Measurements from ENCODE around the gene CDH4. TPM values are rescaled to one million over a fixed set of nuclear protein-coding genes. Genes with fewer than 3 reads are reported as not detected.

Gene CDH4
- total and polyA plus RNA-seq, 2 of the 13 experiments (the other 11 are each of a cell fraction or from before 2014, with no cell fraction given) = not detected

DNA sequence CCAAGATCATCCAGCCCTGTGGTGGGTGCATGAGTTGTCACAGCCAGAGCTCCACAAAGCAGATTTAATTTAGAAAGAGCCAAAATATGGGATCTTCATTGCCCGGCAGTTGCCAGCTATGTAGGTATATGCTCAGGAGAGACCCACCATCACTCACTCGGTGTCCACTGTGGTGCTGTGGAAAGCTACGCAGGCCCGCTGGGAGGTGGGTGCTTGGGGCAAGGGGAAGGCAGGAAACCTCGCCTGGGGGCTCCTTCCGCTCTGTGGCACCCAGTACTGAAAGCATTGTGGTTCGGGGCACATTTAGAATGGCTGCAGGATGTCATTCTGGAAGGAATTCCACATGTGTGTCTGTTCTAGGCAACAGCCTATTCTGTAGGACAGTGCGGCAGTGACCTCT, 553.7 kb downstream of the CDH4 start:
- ChIA-PET POLR2A (no interaction called here), CTCF (ENCODE audit: low intra/inter-chr PET ratio, low total read pairs) (no interaction called here)
- 28% methylated on average over 8 of the region's 8 CpGs for WGBS (ENCODE audit: low lambda C conversion rate)
- no TSS peak for BruUV-seq (replicated peaks)
- Histone ChIP-seq H3K9ac (ENCODE audit: insufficient read depth, low read depth, low read length) (no peak overlapping the region), H3K9me3 (ENCODE audit: low read length) (no peaks in the 10 kb centered on the region), H3K27me3 (ENCODE audit: control insufficient read depth in 1 of 2, insufficient read depth in 2 of 2, low read length in 2 of 2) (peaks cover 47 to 99% of the 10 kb centered on the region in 2 experiments), H3K4me1 (ENCODE audit: insufficient read depth, low read length) (no peaks in the 10 kb centered on the region), H3K4me2 (ENCODE audit: low read depth, low read length) (no peak overlapping the region), H3K27ac (ENCODE audit: extremely low read length, insufficient read depth, low read length) (no peak overlapping the region), H3K79me2 (ENCODE audit: insufficient read depth, low read length) (no peaks in the 10 kb centered on the region), H3K36me3 (replicated peaks in 1 of 2; ENCODE audit: control insufficient read depth in 1 of 2, insufficient read depth in 2 of 2, low read length in 2 of 2) (no peaks in the 10 kb centered on the region), H3K4me3 (replicated peaks in 1 of 3; ENCODE audit: insufficient read depth in 1 of 3, low read depth in 2 of 3, low read length in 3 of 3) (no peak overlapping the region), H4K20me1 (ENCODE audit: insufficient read depth, low read length) (no peaks in the 10 kb centered on the region; the same call in 1 of the 2 replicates), H2AFZ (ENCODE audit: low read length) (no peak overlapping the region)
- ATAC-seq (no peak), FAIRE-seq (no peak), DNase-seq (ENCODE audit: low spot score) (no peak)
- intact Hi-C loops (cut with micrococcal nuclease; ENCODE audit: unreplicated experiment) = no loop called here
- in situ Hi-C loops (cut with HindIII; ENCODE audit: extremely low pct_ligation_motif_present, low pct_unique_long_range_greater_than_20kb) = no loop called here
- TF ChIP-seq, protein P1, sequence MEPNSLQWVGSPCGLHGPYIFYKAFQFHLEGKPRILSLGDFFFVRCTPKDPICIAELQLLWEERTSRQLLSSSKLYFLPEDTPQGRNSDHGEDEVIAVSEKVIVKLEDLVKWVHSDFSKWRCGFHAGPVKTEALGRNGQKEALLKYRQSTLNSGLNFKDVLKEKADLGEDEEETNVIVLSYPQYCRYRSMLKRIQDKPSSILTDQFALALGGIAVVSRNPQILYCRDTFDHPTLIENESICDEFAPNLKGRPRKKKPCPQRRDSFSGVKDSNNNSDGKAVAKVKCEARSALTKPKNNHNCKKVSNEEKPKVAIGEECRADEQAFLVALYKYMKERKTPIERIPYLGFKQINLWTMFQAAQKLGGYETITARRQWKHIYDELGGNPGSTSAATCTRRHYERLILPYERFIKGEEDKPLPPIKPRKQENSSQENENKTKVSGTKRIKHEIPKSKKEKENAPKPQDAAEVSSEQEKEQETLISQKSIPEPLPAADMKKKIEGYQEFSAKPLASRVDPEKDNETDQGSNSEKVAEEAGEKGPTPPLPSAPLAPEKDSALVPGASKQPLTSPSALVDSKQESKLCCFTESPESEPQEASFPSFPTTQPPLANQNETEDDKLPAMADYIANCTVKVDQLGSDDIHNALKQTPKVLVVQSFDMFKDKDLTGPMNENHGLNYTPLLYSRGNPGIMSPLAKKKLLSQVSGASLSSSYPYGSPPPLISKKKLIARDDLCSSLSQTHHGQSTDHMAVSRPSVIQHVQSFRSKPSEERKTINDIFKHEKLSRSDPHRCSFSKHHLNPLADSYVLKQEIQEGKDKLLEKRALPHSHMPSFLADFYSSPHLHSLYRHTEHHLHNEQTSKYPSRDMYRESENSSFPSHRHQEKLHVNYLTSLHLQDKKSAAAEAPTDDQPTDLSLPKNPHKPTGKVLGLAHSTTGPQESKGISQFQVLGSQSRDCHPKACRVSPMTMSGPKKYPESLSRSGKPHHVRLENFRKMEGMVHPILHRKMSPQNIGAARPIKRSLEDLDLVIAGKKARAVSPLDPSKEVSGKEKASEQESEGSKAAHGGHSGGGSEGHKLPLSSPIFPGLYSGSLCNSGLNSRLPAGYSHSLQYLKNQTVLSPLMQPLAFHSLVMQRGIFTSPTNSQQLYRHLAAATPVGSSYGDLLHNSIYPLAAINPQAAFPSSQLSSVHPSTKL (CRISPR knock-in tag; IDR thresholded peaks at IDR 0.05) = no peak
- TF ChIP-seq SP2 (CRISPR knock-in tag; IDR thresholded peaks at IDR 0.05) (no peak), HNRNPLL (IDR thresholded peaks at IDR 0.05; ENCODE audit: low read depth, low read length, poor library complexity, severe bottlenecking) (no peak), HNF4A (CRISPR knock-in tag; IDR thresholded peaks at IDR 0.05) (no peak), ZNF335 (CRISPR knock-in tag; IDR thresholded peaks at IDR 0.05) (no peak), ZNF121 (CRISPR knock-in tag; IDR thresholded peaks at IDR 0.05) (no peak), ZNF513 (CRISPR knock-in tag; conservative IDR thresholded peaks at IDR 0.05) (no peak), ZBTB42 (CRISPR knock-in tag; IDR thresholded peaks at IDR 0.05) (no peak), ATF7 (IDR thresholded peaks at IDR 0.05) (no peak), ATF7 (CRISPR knock-in tag; IDR thresholded peaks at IDR 0.05) (no peak), ZNF670 (CRISPR knock-in tag; IDR thresholded peaks at IDR 0.05; ENCODE audit: borderline replicate concordance) (no peak), ZFP62 (CRISPR knock-in tag; IDR thresholded peaks at IDR 0.05) (no peak), ZC3H13 (CRISPR knock-in tag; IDR thresholded peaks at IDR 0.05) (no peak), MAX (IDR thresholded peaks at IDR 0.05) (no peak), ZFP36L1 (CRISPR knock-in tag; IDR thresholded peaks at IDR 0.05) (no peak)
- TF ChIP-seq, protein P2, sequence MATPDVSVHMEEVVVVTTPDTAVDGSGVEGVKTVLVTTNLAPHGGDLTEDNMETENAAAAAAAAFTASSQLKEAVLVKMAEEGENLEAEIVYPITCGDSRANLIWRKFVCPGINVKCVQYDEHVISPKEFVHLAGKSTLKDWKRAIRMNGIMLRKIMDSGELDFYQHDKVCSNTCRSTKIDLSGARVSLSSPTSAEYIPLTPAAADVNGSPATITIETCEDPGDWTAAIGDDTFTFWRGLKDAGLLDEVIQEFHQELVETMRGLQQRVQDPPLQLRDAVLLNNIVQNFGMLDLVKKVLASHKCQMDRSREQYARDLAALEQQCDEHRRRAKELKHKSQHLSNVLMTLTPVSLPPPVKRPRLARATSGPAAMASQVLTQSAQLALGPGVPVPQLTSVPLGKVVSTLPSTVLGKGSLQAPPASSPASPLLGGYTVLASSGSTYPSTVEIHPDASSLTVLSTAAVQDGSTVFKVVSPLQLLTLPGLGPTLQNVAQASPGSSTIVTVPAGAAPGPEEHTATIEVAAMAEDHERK (CRISPR knock-in tag; IDR thresholded peaks at IDR 0.05; ENCODE audit: low read depth) = no peak

All from HepG2 (cell line).